Right atrium auricular region (tissue), 2 donors: Measurements from ENCODE around the gene LYZL1. TPM values are rescaled to one million over a fixed set of nuclear protein-coding genes. Genes with fewer than 3 reads are reported as not detected.

Experiments used
- DNase-seq: peaks from one replicate; pipeline ENCODE4 v3.0.0-alpha.2; 2019; ENCODE audit warnings: low spot score
- H3K27ac ChIP-seq, 2 donors: fragments of 200-600 bp; sonication (generic); 1 replicate in 1 of 2; 2 replicates in 1 of 2; pipeline ENCODE4 v1.5.1; 2016 to 2019
- H3K27me3 ChIP-seq, 2 donors: fragments of 200-600 bp; sonication (generic); one replicate each; pipeline versions ENCODE4 v1.5.1 to v1.6.0; 2017 to 2019
- H3K36me3 ChIP-seq: fragments of 200-600 bp; sonication (generic); one replicate; pipeline ENCODE4 v1.5.1; 2016
- H3K4me1 ChIP-seq, 2 donors: fragments of 200-600 bp; sonication (generic); one replicate each; pipeline versions ENCODE4 v1.5.1 to v1.6.0; 2017 to 2019
- H3K4me3 ChIP-seq, 2 donors: fragments of 200-600 bp; sonication (generic); 1 replicate in 1 of 2; 2 replicates in 1 of 2; pipeline ENCODE4 v1.5.1; 2017 to 2019; ENCODE audit warnings: mild to moderate bottlenecking in 1 of 2, moderate library complexity in 1 of 2
- H3K9me3 ChIP-seq, 2 donors: fragments of 200-600 bp; sonication (generic); one replicate each; pipeline ENCODE4 v1.5.1; 2019
- CTCF ChIP-seq, 2 donors: fragments of 200-600 bp; sonication (generic); IDR thresholded peaks; one replicate each; pipeline ENCODE4 v1.5.1; 2019; ENCODE audit warnings: antibody characterized with exemption in 2 of 2
- total RNA-seq, 2 donors: library from RNA; depleted of rRNA; stranded (reverse); fragments of >200 nt; gene quantifications; one replicate each; pipeline ENCODE4 v1.1.0, GENCODE V29; 2016

The LYZL1 gene
- total RNA-seq, 2 donors from 2014 or later = not detected

GRCh38 chr10:29252811-29253689 lies 35.8 kb upstream of the LYZL1 start:
- DNase-seq = no peak
- no peak for TF ChIP-seq CTCF (IDR thresholded peaks at IDR 0.05)

GRCh38 chr10:29253690-29254029 lies 35.2 kb upstream of the LYZL1 start:
- Histone ChIP-seq H3K4me3 (no peak overlapping the region), H3K4me1 (peaks cover 0 to 42% of the 10 kb centered on the region in 2 donors), H3K27me3 (no peaks in the 10 kb centered on the region), H3K27ac (no peak overlapping the region), H3K9me3 (no peaks in the 10 kb centered on the region), H3K36me3 (no peaks in the 10 kb centered on the region)
- no peak for TF ChIP-seq CTCF (IDR thresholded peaks at IDR 0.05)
- no peak for DNase-seq

More at GRCh38 chr10:29252811-29253689, 35.8 kb upstream of the LYZL1 start:
- H3K27me3 ChIP-seq = no peaks in the 10 kb centered on the region
- no peak overlapping the region for H3K27ac ChIP-seq
- no peaks in the 10 kb centered on the region for H3K9me3 ChIP-seq
- peaks cover 0 to 42% of the 10 kb centered on the region in 2 donors for H3K4me1 ChIP-seq
- no peaks in the 10 kb centered on the region for H3K36me3 ChIP-seq
- no peak overlapping the region for H3K4me3 ChIP-seq

GRCh38 chr10:29254123-29255046 lies 34.5 kb upstream of the LYZL1 start:
- no peak for TF ChIP-seq CTCF (IDR thresholded peaks at IDR 0.05)
- no peaks in the 10 kb centered on the region for H3K9me3 ChIP-seq
- no peaks in the 10 kb centered on the region for H3K27me3 ChIP-seq
- H3K36me3 ChIP-seq = no peaks in the 10 kb centered on the region
- no peak overlapping the region for H3K4me3 ChIP-seq
- no peak for DNase-seq
- peaks cover 0 to 42% of the 10 kb centered on the region in 2 donors for H3K4me1 ChIP-seq
- H3K27ac ChIP-seq = no peak overlapping the region

- no peak for TF ChIP-seq CTCF (IDR thresholded peaks at IDR 0.05)
- H3K27ac ChIP-seq = no peak overlapping the region
- DNase-seq = no peak
Observed at GRCh38 chr10:29255104-29255503, 33.8 kb upstream of the LYZL1 start.

GRCh38 chr10:29256019-29256418 lies 32.9 kb upstream of the LYZL1 start:
- TF ChIP-seq CTCF (IDR thresholded peaks at IDR 0.05) = no peak
- H3K27me3 ChIP-seq = no peaks in the 10 kb centered on the region
- no peak for DNase-seq
- H3K27ac ChIP-seq = no peak overlapping the region
- no peak overlapping the region for H3K4me3 ChIP-seq
- peaks cover 0 to 42% of the 10 kb centered on the region in 2 donors for H3K4me1 ChIP-seq
- no peaks in the 10 kb centered on the region for H3K36me3 ChIP-seq
- H3K9me3 ChIP-seq = no peaks in the 10 kb centered on the region

More at GRCh38 chr10:29255104-29255503, 33.8 kb upstream of the LYZL1 start:
- no peaks in the 10 kb centered on the region for H3K9me3 ChIP-seq
- no peak overlapping the region for H3K4me3 ChIP-seq
- no peaks in the 10 kb centered on the region for H3K27me3 ChIP-seq
- peaks cover 0 to 42% of the 10 kb centered on the region in 2 donors for H3K4me1 ChIP-seq
- H3K36me3 ChIP-seq = no peaks in the 10 kb centered on the region
